CD14-positive monocyte (primary cell): ENCODE results near the gene EFNB3. TPM values are rescaled to one million over a fixed set of nuclear protein-coding genes. Genes with fewer than 3 reads are reported as not detected.

Source experiments
- DNase-seq, 3 donors: peaks; one replicate each; pipeline ENCODE4 v3.0.0-alpha.2; 2011 to 2022
- H2AFZ ChIP-seq: 2 replicates; pipeline ENCODE4 v1.6.0; 2012; ENCODE audit warnings: mild to moderate bottlenecking, low read depth, low read length, inconsistent platforms; ENCODE audit not compliant: insufficient read depth, poor library complexity, severe bottlenecking
- H3K27ac ChIP-seq, 2 donors: 1 replicate in 1 of 2; 2 replicates in 1 of 2; pipeline ENCODE4 v1.5.1; 2012 to 2013; ENCODE audit warnings: low read length in 2 of 2, control low read depth in 1 of 2, inconsistent platforms in 1 of 2, low read depth in 1 of 2, mild to moderate bottlenecking in 1 of 2
- H3K27me3 ChIP-seq, 2 donors: one replicate each; pipeline versions ENCODE4 v1.6.0 to v1.6.1; 2011 to 2013; ENCODE audit warnings: low read length in 2 of 2; ENCODE audit not compliant: control insufficient read depth in 2 of 2, insufficient read depth in 2 of 2
- H3K36me3 ChIP-seq, 2 donors: replicated peaks in 1 of 2; 1 replicate in 1 of 2; 2 replicates in 1 of 2; pipeline versions ENCODE4 v1.5.1 to v1.6.1; 2012 to 2013; ENCODE audit warnings: low read length in 2 of 2, control low read depth in 1 of 2, inconsistent platforms in 1 of 2, mild to moderate bottlenecking in 1 of 2; ENCODE audit not compliant: insufficient read depth in 2 of 2, control insufficient read depth in 1 of 2
- H3K4me1 ChIP-seq, 2 donors: 1 replicate in 1 of 2; 2 replicates in 1 of 2; pipeline versions ENCODE4 v1.5.1 to v1.6.1; 2012 to 2013; ENCODE audit warnings: low read length in 2 of 2, control low read depth in 1 of 2, inconsistent platforms in 1 of 2, mild to moderate bottlenecking in 1 of 2, moderate library complexity in 1 of 2; ENCODE audit not compliant: insufficient read depth in 2 of 2, control insufficient read depth in 1 of 2
- H3K4me2 ChIP-seq: replicated peaks from 2 replicates; pipeline ENCODE3; 2012; ENCODE audit warnings: low read length, moderate library complexity, mild to moderate bottlenecking; ENCODE audit not compliant: poor library complexity, severe bottlenecking; ENCODE audit errors: extremely low read depth
- H3K4me3 ChIP-seq, 3 experiments: fragments of 200-600 bp in 1 of 3; sonication (generic) in 1 of 3; replicated peaks in 1 of 3; 1 replicate in 2 of 3; 2 replicates in 1 of 3; pipeline ENCODE4 v1.5.1; 2011 to 2013; ENCODE audit warnings: low read length in 3 of 3, mild to moderate bottlenecking in 3 of 3, control low read depth in 2 of 3, low read depth in 2 of 3, inconsistent platforms in 1 of 3, moderate library complexity in 1 of 3
- H3K79me2 ChIP-seq: 2 replicates; pipeline ENCODE4 v1.6.0; 2012; ENCODE audit warnings: mild to moderate bottlenecking, control low read depth, inconsistent platforms, low read length, moderate library complexity; ENCODE audit not compliant: insufficient read depth
- H3K9ac ChIP-seq: 2 replicates; pipeline ENCODE4 v1.6.0; 2017; ENCODE audit warnings: low read length, mild to moderate bottlenecking; ENCODE audit not compliant: insufficient read depth, poor library complexity, severe bottlenecking
- H3K9me3 ChIP-seq, 2 donors: replicated peaks in 1 of 2; 1 replicate in 1 of 2; 2 replicates in 1 of 2; pipeline versions ENCODE4 v1.5.1 to v1.6.1; 2012 to 2013; ENCODE audit warnings: low read length in 2 of 2, control low read depth in 1 of 2; ENCODE audit not compliant: control insufficient read depth in 1 of 2, insufficient read depth in 1 of 2
- H4K20me1 ChIP-seq: 2 replicates; pipeline ENCODE4 v1.6.0; 2012; ENCODE audit warnings: mild to moderate bottlenecking, low read length, control low read depth, moderate library complexity; ENCODE audit not compliant: insufficient read depth
- H3K27ac Mint-ChIP-seq, 7 donors: one replicate each; pipeline ENCODE4 v1.8.0; 2020; ENCODE audit warnings: mild to moderate bottlenecking in 7 of 7, mixed read lengths in 7 of 7, moderate library complexity in 6 of 7, inconsistent platforms in 2 of 7
- H3K27me3 Mint-ChIP-seq, 3 donors: one replicate each; pipeline ENCODE4 v1.8.0; 2021 to 2022; ENCODE audit warnings: low read depth in 3 of 3, mild to moderate bottlenecking in 3 of 3, mixed read lengths in 3 of 3, moderate library complexity in 3 of 3, inconsistent platforms in 1 of 3
- H3K36me3 Mint-ChIP-seq, 2 donors: one replicate each; pipeline ENCODE4 v1.8.0; 2020; ENCODE audit warnings: mixed read lengths in 2 of 2, inconsistent platforms in 1 of 2, mild to moderate bottlenecking in 1 of 2
- H3K4me1 Mint-ChIP-seq: one replicate; pipeline ENCODE4 v1.8.0; 2020; ENCODE audit warnings: mild to moderate bottlenecking, mixed read lengths
- H3K4me3 Mint-ChIP-seq, 2 donors: one replicate each; pipeline ENCODE4 v1.8.0; 2020; ENCODE audit warnings: mild to moderate bottlenecking in 2 of 2, mixed read lengths in 2 of 2, moderate library complexity in 1 of 2
- H3K9me3 Mint-ChIP-seq, 7 donors: one replicate each; pipeline ENCODE4 v1.8.0; 2020 to 2022; ENCODE audit warnings: mixed read lengths in 7 of 7, mild to moderate bottlenecking in 6 of 7, moderate library complexity in 6 of 7, inconsistent platforms in 2 of 7
- CTCF ChIP-seq: fragments of 200-600 bp; IDR thresholded peaks from one replicate; pipeline ENCODE4 v1.8.0; 2022; ENCODE audit warnings: antibody characterized with exemption, mild to moderate bottlenecking
- WGBS: methylation state at CpG from one replicate; pipeline ENCODE4 v1.1.5; 2013; ENCODE audit warnings: missing lambda C conversion rate; ENCODE audit not compliant: insufficient coverage; 5-methylcytosine and 5-hydroxymethylcytosine counted together
- intact Hi-C, 2 donors: fragments of 100-400 bp; cut with micrococcal nuclease; formaldehyde crosslinking; loops; one replicate each; pipeline versions ENCODE4 v1.15.0 to v1.15.1; 2023
- polyA plus RNA-seq, 3 donors: library from polyadenylated mRNA; depleted of rRNA in 1 of 3; unstranded in 2 of 3; stranded (reverse) in 1 of 3; fragments of 300-500 nt in 2 of 3; fragments of >200 nt in 1 of 3; fragmentation: Illumina TruSeq in 2 of 3; gene quantifications; 1 replicate in 2 of 3; 2 replicates in 1 of 3; pipeline ENCODE4 v1.2.3, GENCODE V29; 2012 to 2021

The EFNB3 gene
- polyA plus RNA-seq, 3 donors: 0.01 TPM; not detected in 2

DNA sequence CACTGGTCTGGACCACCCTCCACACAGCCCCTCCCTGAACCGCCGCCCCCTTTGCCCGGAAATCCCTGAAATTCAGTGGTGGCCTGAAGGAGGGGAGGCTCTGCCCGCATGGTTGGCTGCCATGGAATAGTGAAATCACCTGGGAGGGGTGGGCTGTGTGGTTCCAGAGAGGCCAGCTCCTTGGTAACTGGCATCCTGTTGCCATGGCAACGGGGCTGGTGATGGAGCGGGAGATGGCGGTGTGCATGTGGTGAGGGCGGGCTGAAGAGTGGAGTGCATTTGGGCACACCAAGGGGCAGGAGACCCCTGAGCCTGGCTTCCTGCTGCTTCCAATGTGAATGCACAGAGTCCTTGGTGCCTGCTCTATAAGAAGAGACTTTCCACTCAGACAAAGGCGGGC, 2.4 kb downstream of the EFNB3 start:
- Histone ChIP-seq H3K36me3 (peaks cover 0 to 9% of the 10 kb centered on the region in 2 donors), H2AFZ (no peak overlapping the region), H3K4me1 (peaks cover 11 to 23% of the 10 kb centered on the region in 2 donors), H3K4me3 (no peak overlapping the region), H3K4me2 (no peak overlapping the region), H3K9ac (no peak overlapping the region), H3K9me3 (peaks cover 0 to 12% of the 10 kb centered on the region in 2 donors), H4K20me1 (no peaks in the 10 kb centered on the region), H3K79me2 (no peaks in the 10 kb centered on the region), H3K27me3 (peaks cover 25 to 56% of the 10 kb centered on the region in 2 donors), H3K27ac (no peak overlapping the region)
- Mint-ChIP-seq H3K4me3 (peak overlapping the region in 1 of 2 donors; percentile 70), H3K27ac (peak overlapping the region in 1 of 7 donors; percentile 70), H3K36me3 (peaks cover 23% of the 10 kb centered on the region in 2 donors), H3K9me3 (peaks cover 0 to 18% (median 6%) of the 10 kb centered on the region in 7 donors), H3K27me3 (peaks cover 47 to 80% (median 56%) of the 10 kb centered on the region in 3 donors), H3K4me1 (peaks cover 27% of the 10 kb centered on the region)
- WGBS: 87% methylated on average over 6 of the region's 9 CpGs
- no peak for TF ChIP-seq CTCF
- intact Hi-C loops: no loop called here
- peak in 1 of 3 donors; percentile 4 for DNase-seq

GRCh38 chr17:7707858-7708750, 3.1 kb downstream of the EFNB3 start:
- H3K4me2 ChIP-seq: no peak overlapping the region
- no peak overlapping the region for H3K27ac ChIP-seq
- peaks cover 0 to 12% of the 10 kb centered on the region in 2 donors for H3K9me3 ChIP-seq
- peaks cover 0 to 3% of the 10 kb centered on the region in 2 donors for H3K36me3 ChIP-seq
- Mint-ChIP-seq H3K9me3 (peaks cover 0 to 18% (median 6%) of the 10 kb centered on the region in 7 donors), H3K4me3 (peak overlapping the region in 1 of 2 donors; percentile 70), H3K36me3 (peaks cover 16 to 17% of the 10 kb centered on the region in 2 donors), H3K27me3 (peaks cover 45 to 83% (median 56%) of the 10 kb centered on the region in 3 donors), H3K4me1 (peaks cover 27% of the 10 kb centered on the region), H3K27ac (peak overlapping the region in 1 of 7 donors; percentile 18)
- peaks cover 11 to 23% of the 10 kb centered on the region in 2 donors for H3K4me1 ChIP-seq
- H2AFZ ChIP-seq: no peak overlapping the region
- H3K9ac ChIP-seq: no peak overlapping the region
- H3K4me3 ChIP-seq: no peak overlapping the region
- WGBS: 90% methylated on average over 16 of the region's 22 CpGs
- intact Hi-C loops: no loop called here
- peaks cover 25 to 61% of the 10 kb centered on the region in 2 donors for H3K27me3 ChIP-seq
- H3K79me2 ChIP-seq: no peaks in the 10 kb centered on the region
- no peak for DNase-seq
- H4K20me1 ChIP-seq: no peaks in the 10 kb centered on the region
- TF ChIP-seq CTCF: no peak
